HL-60 (cell line): ENCODE measurements around the gene BTBD3.

ENCODE experiments used
- DNase-seq, 2 experiments: peaks; one replicate each; pipeline ENCODE4 v3.0.0-alpha.2; 2010 to 2020; ENCODE audit warnings: low read depth in 1 of 2, low spot score in 1 of 2
- H3K27ac ChIP-seq: fragments of 250-450 bp; sonication (Bioruptor Pico); replicated peaks from 2 replicates; pipeline ENCODE4 v1.5.1; 2020; ENCODE audit warnings: mild to moderate bottlenecking, moderate library complexity
- H3K27me3 ChIP-seq: fragments of 250-450 bp; sonication (Bioruptor Pico); 2 replicates; pipeline ENCODE4 v1.5.1; 2021; ENCODE audit warnings: mild to moderate bottlenecking, moderate library complexity; ENCODE audit not compliant: insufficient read depth, poor library complexity, severe bottlenecking
- H3K4me3 ChIP-seq: replicated peaks from 2 replicates; pipeline ENCODE4 v1.5.1; 2011; ENCODE audit warnings: mild to moderate bottlenecking, control low read depth, low read length; ENCODE audit not compliant: insufficient read depth
- CTCF ChIP-seq: IDR thresholded peaks from one replicate; pipeline ENCODE4 v1.5.1; 2011; ENCODE audit warnings: low read length, control low read depth, inconsistent platforms; ENCODE audit not compliant: insufficient read depth
- GABPA ChIP-seq: IDR thresholded peaks from 2 replicates; pipeline ENCODE4 v1.6.1; 2012; ENCODE audit warnings: low read depth
- POLR2AphosphoS5 ChIP-seq: IDR thresholded peaks from 2 replicates; pipeline ENCODE4 v1.6.1; 2012; ENCODE audit warnings: low read depth
- REST ChIP-seq: IDR thresholded peaks from 2 replicates; pipeline ENCODE4 v1.6.1; 2012; ENCODE audit warnings: low read depth; ENCODE audit not compliant: insufficient replicate concordance
- SPI1 ChIP-seq: IDR thresholded peaks from 2 replicates; pipeline ENCODE4 v1.6.1; 2012; ENCODE audit warnings: low read depth, mild to moderate bottlenecking, borderline replicate concordance

BTBD3 gene

GRCh38 chr20:11894062-11894461 is 23.6 kb upstream of the BTBD3 start:
- no peak for DNase-seq
- TF ChIP-seq GABPA (no peak), REST (no peak), CTCF (no peak), SPI1 (no peak), POLR2AphosphoS5 (no peak)
- no peak overlapping the region for H3K27ac ChIP-seq
- H3K4me3 ChIP-seq, result no peak overlapping the region
- H3K27me3 ChIP-seq, result no peaks in the 10 kb centered on the region

- DNase-seq, result no peak
Observed at GRCh38 chr20:11895861-11896387, 21.8 kb upstream of the BTBD3 start.

More at GRCh38 chr20:11895861-11896387, 21.8 kb upstream of the BTBD3 start:
- Histone ChIP-seq H3K4me3 (no peak overlapping the region), H3K27me3 (no peaks in the 10 kb centered on the region), H3K27ac (no peak overlapping the region)
- TF ChIP-seq POLR2AphosphoS5 (no peak), GABPA (no peak), REST (no peak), CTCF (no peak), SPI1 (no peak)
